ENCODE results near the gene ZDHHC14. TPM values are rescaled to one million over a fixed set of nuclear protein-coding genes. Genes with fewer than 3 reads are reported as not detected.
A peak's percentile ranks its signal among the peaks of the same experiment; 100 is the strongest.

Gene ZDHHC14
- polyA plus RNA-seq, 1 donor (not counting 4 experiments of a cell fraction or from before 2014, with no cell fraction given) = 6.4 TPM

DNA sequence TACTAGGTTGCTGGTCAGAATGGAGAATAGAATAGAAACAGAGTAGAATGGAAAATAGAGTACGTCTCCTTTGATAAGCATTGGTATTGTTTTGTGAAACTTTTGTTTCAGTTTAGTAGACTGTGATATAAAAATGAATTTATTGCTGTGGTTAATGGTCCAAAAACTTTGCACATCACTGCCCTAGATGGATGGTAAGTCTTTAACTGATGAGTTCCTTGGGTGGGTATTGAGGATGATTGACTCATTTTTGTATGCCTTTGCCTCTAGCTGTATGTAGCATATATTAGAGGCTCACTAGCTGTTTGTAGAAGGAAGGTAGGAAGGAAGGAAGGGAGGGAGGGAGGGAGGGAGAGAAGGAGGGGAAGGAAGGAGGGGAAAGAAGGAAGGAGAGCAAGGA is 48.3 kb downstream of the ZDHHC14 start:
- Histone ChIP-seq H3K27ac (ENCODE audit: control insufficient read depth, insufficient read depth, low read length) (no peak overlapping the region), H3K27me3 (ENCODE audit: control insufficient read depth, extremely low read depth, insufficient read depth, low read length) (peaks cover 5% of the 10 kb centered on the region), H3K79me2 (ENCODE audit: control insufficient read depth, insufficient read depth, low read length) (no peaks in the 10 kb centered on the region), H4K20me1 (ENCODE audit: control insufficient read depth, extremely low read depth, insufficient read depth, low read length) (peaks cover 2% of the 10 kb centered on the region), H3K9me1 (ENCODE audit: control insufficient read depth, extremely low read depth, insufficient read depth, low read length) (peaks cover 2% of the 10 kb centered on the region), H3K4me3 (ENCODE audit: control insufficient read depth in 2 of 3, extremely low read depth in 1 of 3, insufficient read depth in 2 of 3, low read depth in 1 of 3, low read length in 3 of 3) (no peak overlapping the region), H3K4me2 (ENCODE audit: control insufficient read depth, extremely low read depth, insufficient read depth, low read depth, low read length) (peak overlapping the region; percentile 43), H3K9ac (ENCODE audit: control insufficient read depth, extremely low read depth, insufficient read depth, low read length) (no peak overlapping the region), H2AFZ (ENCODE audit: control insufficient read depth, low read length) (no peak overlapping the region), H3K36me3 (ENCODE audit: control insufficient read depth in 2 of 2, extremely low read depth in 1 of 2, insufficient read depth in 2 of 2, low read length in 2 of 2) (no peaks in the 10 kb centered on the region), H3K4me1 (ENCODE audit: control insufficient read depth, extremely low read depth, insufficient read depth, low read length) (peaks cover 28% of the 10 kb centered on the region), H3K9me3 (ENCODE audit: control insufficient read depth, low read depth, low read length) (no peaks in the 10 kb centered on the region)
- DNase-seq (ENCODE audit: low read depth, low spot score) (no peak), FAIRE-seq (no peak)
- TF ChIP-seq EZH2 (IDR thresholded peaks at IDR 0.05; ENCODE audit: low read length) = no peak
- TF ChIP-seq, protein P1, sequence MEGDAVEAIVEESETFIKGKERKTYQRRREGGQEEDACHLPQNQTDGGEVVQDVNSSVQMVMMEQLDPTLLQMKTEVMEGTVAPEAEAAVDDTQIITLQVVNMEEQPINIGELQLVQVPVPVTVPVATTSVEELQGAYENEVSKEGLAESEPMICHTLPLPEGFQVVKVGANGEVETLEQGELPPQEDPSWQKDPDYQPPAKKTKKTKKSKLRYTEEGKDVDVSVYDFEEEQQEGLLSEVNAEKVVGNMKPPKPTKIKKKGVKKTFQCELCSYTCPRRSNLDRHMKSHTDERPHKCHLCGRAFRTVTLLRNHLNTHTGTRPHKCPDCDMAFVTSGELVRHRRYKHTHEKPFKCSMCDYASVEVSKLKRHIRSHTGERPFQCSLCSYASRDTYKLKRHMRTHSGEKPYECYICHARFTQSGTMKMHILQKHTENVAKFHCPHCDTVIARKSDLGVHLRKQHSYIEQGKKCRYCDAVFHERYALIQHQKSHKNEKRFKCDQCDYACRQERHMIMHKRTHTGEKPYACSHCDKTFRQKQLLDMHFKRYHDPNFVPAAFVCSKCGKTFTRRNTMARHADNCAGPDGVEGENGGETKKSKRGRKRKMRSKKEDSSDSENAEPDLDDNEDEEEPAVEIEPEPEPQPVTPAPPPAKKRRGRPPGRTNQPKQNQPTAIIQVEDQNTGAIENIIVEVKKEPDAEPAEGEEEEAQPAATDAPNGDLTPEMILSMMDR (optimal IDR thresholded peaks at IDR 0.05 in 1 of 3, IDR thresholded peaks at IDR 0.05 in 1 of 3, conservative IDR thresholded peaks at IDR 0.05 in 1 of 3; ENCODE audit: extremely low read depth in 1 of 3, insufficient read depth in 2 of 3, low read length in 3 of 3) = no peak
- dilution Hi-C loops (cut with MboI; ENCODE audit: extremely low pct_ligation_motif_present, low sequenced_read_pairs) = no loop called here

DNA sequence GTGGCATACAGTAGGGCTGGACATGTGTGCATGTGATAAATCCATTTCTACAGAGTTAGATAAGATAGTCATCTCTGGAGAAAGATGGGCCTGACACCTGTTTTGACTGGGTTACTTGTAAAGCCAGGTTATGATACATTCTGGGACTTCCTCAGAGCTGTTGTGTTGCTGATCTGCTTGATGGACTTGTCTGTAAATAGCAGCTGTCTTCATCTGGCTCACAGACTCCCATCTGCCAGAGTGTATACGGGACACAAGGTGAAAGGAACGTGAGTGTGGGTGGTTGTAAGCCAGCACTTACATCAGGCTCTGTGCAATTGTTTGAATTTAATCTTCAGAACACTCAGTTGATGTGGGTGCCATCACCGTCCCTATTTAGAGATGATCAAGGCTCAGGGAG is 49.8 kb downstream of the ZDHHC14 start:
- peak; percentile 9 for FAIRE-seq
- Histone ChIP-seq H3K27ac (ENCODE audit: control insufficient read depth, insufficient read depth, low read length) (no peak overlapping the region), H3K36me3 (ENCODE audit: control insufficient read depth in 2 of 2, extremely low read depth in 1 of 2, insufficient read depth in 2 of 2, low read length in 2 of 2) (no peaks in the 10 kb centered on the region), H3K9ac (ENCODE audit: control insufficient read depth, extremely low read depth, insufficient read depth, low read length) (no peak overlapping the region), H3K79me2 (ENCODE audit: control insufficient read depth, insufficient read depth, low read length) (no peaks in the 10 kb centered on the region), H3K9me1 (ENCODE audit: control insufficient read depth, extremely low read depth, insufficient read depth, low read length) (peaks cover 2% of the 10 kb centered on the region), H3K27me3 (ENCODE audit: control insufficient read depth, extremely low read depth, insufficient read depth, low read length) (peaks cover 5% of the 10 kb centered on the region), H3K9me3 (ENCODE audit: control insufficient read depth, low read depth, low read length) (no peaks in the 10 kb centered on the region), H3K4me1 (ENCODE audit: control insufficient read depth, extremely low read depth, insufficient read depth, low read length) (peaks cover 28% of the 10 kb centered on the region), H2AFZ (ENCODE audit: control insufficient read depth, low read length) (no peak overlapping the region), H4K20me1 (ENCODE audit: control insufficient read depth, extremely low read depth, insufficient read depth, low read length) (peaks cover 2% of the 10 kb centered on the region), H3K4me3 (ENCODE audit: control insufficient read depth in 2 of 3, extremely low read depth in 1 of 3, insufficient read depth in 2 of 3, low read depth in 1 of 3, low read length in 3 of 3) (no peak overlapping the region), H3K4me2 (ENCODE audit: control insufficient read depth, extremely low read depth, insufficient read depth, low read depth, low read length) (no peak overlapping the region)
- dilution Hi-C loops (cut with MboI; ENCODE audit: extremely low pct_ligation_motif_present, low sequenced_read_pairs) = no loop called here
- TF ChIP-seq, protein P1 (optimal IDR thresholded peaks at IDR 0.05 in 1 of 3, IDR thresholded peaks at IDR 0.05 in 1 of 3, conservative IDR thresholded peaks at IDR 0.05 in 1 of 3; ENCODE audit: extremely low read depth in 1 of 3, insufficient read depth in 2 of 3, low read length in 3 of 3) = no peak
- DNase-seq (ENCODE audit: low read depth, low spot score) = no peak
